SKM-1 treated with dmso at 0.1 percent for 144 hours (cell line): Measurements from ENCODE around the gene RRAGD.

Experiments used
- DNase-seq: peaks from one replicate; lab custom pipeline; 2025; ENCODE audit not compliant: unreplicated experiment; lab: John Stamatoyannopoulos, UW

Gene RRAGD

DNA sequence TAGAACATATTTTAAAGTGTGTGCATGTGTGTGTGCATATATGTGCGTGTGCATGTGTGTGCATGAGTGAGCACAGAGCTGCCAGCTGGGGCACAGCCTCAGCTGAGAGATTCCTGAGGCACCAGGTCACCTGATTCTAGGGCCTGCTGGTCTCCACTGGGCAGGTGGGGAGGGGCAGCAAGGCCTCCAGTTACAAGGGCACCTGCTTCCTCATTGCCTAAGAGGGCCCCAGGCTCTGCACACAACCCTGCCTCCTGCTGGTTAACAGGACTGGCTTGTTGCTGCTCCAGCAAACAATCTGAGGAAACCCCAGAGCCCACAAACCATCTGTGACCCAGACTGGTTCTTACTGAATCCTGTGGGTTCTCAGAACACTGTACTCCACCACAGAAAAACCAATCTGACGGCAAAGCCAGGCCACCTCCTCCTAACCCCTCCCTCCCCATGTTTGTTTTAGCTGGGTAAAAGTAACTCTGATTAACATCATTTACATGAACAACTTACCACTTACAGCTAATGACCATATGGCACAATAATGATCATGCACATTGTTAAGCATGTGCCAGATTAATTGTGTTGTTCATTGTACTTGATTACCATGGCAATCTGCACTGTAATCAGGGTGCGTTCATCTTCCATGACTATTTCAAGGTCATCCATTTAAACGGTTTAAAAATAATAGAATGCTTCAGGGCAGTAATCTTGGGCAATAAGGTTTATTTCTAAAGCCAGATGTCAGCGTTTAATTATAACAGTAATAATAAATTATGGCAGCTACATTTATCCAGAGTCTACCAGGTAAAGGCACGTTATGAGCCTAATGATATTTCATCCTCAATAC, 36.4 kb downstream of the RRAGD start:
- DNase-seq, result peak; percentile 83

DNA sequence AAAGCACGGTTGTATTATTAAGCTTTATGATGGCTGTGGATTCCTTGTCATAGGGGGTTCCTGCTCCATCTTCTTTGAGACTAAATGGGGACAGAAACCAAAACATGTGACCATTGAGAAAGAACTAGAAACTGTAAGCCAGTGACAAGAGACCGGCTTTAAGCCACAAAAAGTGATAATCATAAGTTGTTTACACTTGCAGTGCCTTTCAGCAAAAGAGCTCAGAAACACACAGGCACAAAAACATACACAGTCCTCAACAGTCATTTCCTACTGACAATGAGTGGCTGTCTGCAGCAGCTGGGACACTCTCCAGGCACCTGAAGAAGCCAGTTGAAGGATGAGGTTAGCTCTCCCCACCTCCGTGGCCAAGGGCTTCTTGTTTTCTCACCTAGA, 39.6 kb downstream of the RRAGD start:
- no peak for DNase-seq

DNA sequence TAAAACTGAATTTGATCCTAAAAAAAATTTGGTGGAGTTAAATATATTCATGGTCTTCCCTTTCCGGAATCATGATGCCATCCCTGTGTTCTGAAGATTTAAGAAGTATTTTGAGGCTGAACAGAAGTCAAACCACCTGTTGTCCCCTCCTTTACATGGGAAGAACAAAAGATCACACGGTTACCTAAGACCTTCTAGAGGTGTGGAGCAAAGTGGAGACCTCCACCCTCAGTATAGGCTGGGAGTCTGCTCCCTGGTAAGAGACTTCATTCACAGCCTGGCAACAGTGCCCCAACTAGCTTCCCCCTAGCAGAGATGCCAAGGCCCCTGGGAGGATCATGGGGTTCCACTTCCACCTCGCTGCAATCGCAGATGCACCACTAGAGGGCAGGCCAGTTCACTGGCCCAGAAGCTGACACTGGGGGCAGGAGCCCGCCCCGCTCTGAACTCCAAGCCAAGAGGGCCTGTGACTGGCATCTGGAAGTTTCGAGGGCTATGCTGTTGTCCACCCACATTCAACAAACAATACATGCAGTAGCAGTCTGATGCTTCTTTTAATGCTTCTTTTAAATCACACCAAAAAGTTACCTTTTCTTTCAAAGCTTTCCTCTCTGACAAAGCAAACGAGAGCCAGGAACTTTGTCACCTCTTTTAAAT, 40.1 kb downstream of the RRAGD start:
- peak; percentile 49 for DNase-seq

DNA sequence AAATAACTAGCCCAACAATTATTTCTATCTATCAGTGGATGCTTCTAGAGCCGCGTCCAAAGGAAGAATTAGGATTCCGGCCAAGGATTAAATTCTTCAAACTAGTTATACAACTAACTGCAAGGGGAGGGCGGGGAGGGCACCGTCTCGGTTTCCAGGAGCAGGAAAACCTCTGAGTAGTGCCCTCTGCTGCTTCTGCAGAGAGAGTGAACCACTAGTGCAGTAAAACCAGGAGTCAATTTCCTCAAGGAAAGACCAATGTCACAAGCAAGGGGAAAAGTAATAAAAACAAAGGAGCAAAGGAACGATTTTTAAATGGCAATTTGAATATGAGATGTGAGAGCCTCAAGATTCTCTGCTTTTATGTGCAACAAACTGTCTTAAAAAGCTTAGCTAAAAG, 43.1 kb downstream of the RRAGD start:
- DNase-seq, result no peak

DNA sequence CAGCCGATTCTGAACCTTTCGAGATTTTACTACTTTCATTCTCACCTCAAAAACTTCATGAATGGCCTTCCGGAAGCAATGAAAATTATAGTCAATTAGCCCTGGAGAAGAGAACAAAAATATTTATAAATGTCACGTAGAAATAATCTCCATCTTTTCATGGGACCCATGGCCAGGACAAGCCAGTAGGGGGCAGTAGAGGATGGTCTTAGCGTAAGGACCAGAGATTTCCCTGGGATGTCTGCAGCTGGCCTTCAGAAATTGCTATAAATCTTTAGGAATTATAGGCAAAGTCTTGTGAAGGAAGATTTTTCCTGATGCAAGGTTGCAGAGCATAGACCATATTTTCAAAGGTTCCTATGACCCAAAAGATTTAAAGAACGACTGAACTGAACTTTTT, 44.0 kb downstream of the RRAGD start:
- DNase-seq, result peak; percentile 37

DNA sequence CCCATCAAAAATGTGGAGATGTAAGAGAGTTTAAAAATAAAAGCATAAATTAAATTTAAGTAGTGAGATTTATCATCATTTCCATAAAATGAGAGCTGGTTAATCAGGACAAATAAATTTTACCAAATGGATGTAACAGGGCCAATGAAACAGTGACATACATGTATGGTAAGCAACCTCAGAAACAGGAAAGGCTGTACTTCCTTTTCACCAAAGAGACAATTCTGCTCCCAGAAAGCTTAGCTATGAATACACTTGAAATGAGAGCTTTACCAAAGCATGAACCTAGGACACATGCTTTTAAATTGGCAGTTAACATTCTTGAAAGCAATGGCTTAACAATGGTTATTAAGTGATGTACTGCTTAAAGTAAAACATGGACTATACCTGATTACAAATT, 47.5 kb downstream of the RRAGD start:
- DNase-seq, result no peak

DNA sequence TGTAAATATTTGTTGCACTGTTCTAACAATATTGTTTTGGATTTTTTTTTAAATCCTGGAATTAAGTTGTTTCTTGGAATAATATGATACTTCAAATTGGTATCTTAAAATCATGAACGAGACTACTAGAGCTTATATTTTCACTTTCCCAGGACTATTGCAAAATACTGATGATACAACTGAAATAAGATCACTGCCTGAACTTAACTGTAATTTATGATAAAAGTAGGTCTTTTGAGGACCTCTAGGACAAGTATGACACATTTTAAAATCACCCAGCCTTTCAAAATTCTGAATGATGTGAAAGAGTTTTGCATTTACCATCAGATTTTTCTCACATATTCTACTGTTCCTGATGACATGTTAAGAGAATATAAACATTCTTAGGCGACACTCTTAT, 50.9 kb downstream of the RRAGD start:
- no peak for DNase-seq

DNA sequence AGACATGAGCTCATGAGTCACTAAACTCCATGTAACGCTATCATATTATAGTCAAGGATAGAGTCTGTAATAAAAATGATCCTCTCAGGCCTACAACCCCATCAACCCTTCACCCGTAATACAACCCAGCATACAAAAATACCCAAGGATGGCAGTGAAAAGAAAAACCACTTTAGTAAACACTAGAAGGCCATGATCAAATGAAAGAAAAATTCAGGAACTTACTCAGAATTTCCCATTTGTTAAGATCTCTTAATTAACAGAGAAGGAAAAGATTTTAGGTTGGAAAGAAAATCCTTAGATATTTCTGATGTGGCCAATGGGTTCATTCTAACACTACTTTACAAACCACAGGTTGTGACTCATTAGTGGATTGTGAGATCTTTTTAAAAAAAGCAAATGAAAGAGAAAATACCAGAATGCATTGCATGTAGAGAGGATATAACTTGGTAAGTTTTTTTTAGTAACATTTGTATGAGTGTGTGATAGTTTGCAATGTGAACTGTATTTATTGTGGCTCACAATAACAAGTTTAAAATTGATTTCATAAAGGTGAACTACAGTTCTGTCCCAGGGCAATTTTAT, 51.6 kb downstream of the RRAGD start:
- no peak for DNase-seq

DNA sequence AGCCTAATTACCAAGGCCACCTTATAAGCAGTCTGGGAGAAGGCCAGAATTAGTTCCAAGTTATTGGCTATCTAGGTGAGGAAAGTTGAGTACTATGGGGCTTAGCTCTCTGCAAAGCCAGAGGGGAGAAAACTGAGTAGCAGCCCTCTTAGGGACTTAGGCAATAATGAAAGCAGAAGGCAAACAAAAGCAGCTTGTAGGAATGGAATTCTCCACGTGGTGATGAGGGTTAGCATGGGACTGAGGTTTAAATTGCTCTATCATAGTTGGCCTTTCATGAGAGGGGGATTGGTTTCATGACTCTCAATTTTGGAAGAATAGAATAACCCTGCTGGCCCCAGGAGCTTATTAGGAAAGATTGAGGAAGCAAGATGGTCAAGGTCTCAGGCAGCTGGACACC, 52.5 kb downstream of the RRAGD start:
- DNase-seq, result no peak

DNA sequence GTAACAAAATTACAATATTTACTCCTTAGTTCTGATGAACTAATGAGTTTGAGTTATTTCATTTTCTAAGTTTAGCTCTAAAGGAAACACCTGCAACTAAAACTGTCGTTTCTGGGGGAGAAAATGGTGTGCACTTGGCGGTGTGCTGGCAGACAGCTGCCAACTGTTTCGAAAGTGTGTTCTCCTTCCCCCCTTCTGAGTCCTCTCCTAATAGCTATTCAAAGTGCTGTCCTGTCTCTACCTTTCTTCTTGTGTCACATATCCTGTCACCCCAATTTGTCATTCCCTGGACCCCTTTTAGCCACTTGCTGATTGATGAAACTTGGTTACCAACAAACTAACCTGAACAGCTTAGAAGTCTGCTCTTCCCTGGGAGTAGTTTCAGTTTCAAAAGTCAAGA, 54.7 kb downstream of the RRAGD start:
- DNase-seq, result no peak

DNA sequence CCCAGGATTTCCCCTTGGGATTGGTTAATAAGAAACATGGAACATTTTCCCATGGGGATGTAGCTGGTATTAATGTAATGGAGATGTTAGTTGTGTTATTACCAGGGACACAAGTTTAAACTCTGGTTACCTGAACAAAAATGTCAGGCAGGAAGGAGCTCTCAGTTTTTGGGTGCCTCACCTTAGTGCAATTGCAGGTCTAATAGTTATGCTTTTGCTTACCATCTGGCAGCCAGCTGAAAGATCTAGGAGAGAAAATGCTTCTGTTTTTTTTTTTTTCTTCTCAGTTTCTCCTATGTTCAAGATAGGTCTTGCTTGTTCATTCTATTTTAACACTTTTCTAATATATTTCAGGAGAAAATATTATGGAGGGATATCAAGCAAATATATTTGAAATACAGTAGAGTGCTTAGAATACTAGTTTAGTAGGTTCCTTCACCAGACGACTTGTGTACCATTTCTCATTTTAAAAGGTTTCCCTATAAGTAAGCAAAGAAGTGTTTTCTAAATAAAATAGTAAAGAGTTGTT, 55.4 kb downstream of the RRAGD start:
- no peak for DNase-seq

DNA sequence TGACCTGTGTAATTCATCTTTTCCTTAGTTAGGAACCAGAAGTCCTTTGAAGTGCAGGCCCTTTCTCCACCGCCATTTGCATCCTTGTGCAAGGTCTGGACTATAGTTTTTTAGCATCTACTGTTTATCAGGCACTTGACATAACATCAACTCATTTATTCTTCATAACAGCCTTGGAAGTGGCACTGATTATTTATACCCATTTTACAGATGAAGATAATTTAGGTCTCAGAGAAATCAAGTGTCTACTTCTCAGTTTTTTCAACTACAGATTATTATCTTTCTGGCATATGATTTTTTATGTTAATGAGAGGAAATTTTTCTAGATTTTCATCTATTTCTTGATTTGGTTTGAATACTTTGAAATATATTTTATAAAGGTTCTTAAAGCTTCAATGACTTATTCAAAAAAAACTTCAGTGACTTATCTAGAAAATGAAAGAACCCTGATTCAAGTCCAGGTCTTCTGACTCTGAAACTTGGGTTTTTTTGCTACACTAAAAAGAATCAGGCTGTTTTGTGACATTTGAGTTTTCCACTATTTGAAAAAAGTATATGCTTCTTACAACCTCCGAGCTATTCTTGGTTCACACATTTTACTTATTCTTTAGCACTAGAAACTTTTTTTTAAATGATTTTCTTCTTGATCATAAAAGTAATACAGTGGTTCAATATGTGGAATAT, 56.4 kb downstream of the RRAGD start:
- DNase-seq, result no peak

DNA sequence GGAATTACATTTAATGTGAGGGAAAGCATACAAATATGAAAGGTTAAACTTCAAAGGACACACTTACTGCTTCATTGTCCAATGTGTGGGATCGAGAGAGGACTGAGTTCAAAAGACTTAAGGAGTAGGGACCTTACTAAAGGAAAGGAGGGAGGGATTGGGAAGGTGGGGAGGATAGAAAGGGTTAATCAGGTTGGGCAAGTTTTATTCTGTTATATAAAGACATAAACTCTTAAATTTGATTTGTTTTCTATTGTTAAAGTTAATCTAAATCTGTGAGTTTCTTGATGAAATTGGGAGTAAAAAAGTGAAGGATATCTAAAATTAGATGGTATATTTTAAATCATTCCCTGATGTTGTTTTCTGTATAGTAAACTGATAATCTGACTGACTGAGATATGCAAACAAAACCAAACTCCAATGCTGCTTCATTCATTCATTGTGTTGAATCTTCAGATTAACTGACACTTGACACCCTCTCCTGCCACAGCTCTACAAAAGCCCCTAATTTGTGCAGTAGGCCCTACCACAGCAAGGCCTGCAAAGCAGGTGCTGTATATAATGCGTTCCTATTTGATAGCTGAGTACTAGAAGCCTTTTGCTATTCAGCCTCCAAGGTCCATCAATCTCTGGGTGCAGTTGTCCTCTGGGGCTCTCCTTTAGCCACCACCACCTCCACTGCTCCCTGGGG, 58.2 kb downstream of the RRAGD start:
- no peak for DNase-seq

DNA sequence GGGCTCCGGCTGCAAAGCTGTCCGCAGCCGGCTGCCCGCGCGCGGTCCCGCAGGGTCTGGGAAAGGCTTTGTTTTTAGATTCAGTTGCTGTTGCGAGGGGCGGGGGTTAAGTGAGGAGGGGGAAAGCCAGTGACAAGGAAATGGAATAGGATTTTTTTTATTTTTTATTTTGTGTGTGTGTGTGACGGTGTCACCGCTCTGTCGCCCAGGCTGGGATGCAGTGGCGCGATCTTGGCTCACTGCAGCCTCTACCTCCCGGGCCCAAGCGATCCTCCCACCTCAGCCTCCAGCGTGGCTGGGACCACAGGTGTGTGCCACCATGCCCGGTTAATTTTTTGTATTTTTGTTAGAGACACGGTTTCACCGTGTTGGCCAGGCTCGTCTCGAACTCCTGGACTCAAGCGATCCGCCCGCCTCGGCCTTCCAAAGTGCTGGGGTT, 58.9 kb downstream of the RRAGD start:
- no peak for DNase-seq

DNA sequence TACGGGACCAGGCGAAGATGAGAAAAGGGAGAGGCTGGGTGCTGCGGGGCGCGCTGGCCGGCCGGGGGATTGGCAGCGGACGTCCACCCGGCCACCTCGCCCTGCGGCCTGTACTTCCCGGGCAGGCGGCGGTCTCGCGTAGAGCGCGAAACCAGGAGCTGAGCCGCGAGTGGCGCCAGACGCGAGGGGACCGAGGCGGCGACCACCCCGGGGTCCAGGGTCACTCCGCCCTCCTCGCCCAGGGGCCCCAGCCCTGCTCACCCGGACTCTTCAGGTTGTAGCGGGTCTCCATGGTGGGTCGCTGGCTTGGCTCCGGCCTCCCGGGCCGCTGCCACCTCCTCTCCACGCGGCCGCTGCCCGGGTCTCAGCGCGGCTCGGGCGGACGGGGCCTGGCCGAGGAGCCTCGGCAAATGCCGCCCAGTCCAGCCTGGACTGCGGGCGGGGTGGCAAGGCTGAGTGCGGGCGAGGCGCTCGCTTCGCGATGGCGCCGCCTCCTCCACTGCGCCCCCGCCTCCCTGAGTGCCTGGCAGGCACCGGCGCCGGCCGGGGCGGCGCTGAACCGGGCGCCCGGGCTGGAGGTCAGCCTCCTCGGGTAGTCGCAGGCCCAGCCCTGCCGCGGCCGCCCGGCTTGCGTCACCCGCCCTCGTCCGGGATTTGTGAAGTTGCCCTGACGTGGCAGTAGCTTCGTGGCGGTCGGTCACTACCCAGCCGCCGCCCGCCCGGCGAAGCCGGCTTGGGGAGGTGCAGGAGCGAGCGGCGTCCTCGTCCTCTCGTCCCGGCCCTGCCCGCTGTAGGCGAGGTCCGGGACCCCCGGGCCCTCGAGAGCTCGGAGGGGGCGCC, 59.6 kb downstream of the RRAGD start, which contains the start of gene UBE2J1:
UBE2J1 (minus strand) TSS at position 445 of the 840 bp plus-strand sequence; CDS start at position 292, 153 bp downstream.
- DNase-seq, result peak; percentile 68

DNA sequence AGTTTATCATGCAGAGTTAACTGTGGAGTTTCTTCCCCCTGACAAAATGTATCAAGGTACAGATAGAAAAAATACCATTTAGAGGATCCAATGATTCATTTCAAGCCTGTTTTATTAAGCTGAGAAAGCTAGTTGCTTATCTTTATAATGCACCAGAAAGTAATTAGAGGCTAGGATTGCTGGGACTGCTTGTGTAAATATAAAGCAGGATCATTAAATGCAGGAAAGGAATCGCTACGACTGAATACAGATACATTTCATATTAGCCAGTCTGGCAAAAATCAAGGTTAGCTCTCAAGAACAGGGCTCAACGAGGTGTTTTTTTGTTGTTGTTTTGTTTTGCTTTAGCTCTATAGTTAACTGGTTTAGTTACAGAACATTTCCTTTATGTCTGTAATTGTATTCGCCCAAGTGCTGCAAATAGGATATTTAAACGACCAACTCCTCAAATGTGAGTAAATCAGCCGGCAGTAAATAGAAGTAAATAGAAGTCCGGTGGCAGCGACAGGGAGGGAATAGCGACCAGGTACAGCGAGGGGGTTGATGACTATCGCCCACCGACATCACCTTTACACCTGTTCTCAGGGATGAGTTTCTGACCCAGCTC, 60.3 kb downstream of the RRAGD start:
- DNase-seq, result no peak

DNA sequence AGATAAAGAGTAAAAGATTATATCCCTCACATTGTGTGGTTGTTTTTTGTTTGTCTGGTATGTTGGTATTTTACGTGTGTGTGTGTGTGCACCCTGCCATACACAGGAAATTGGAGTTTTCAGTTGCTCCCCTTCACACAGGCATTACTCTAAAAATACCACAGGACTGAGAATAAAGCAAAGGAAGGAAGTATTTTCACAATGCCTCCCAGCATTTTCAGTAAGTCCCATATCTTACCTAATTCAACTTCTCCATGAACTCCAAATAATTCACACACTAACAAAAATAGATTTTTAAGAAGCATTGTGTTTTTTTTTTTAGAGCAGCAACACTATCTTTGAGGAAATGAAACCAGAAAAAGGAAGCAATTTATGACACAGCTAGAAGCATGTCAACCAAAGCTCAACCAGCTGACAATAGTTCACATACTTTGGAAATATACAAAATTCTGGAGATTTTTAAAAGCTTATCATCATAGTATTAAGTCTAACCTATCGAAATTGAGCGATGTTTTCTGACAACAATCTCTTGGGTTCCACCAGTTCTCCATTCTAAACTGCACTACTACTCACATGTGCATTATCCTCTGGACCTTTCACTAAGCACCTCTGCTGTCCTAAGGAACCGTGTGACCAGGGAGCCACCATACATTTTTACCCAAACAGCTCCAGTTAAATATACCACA, 61.6 kb downstream of the RRAGD start:
- DNase-seq, result peak; percentile 96

DNA sequence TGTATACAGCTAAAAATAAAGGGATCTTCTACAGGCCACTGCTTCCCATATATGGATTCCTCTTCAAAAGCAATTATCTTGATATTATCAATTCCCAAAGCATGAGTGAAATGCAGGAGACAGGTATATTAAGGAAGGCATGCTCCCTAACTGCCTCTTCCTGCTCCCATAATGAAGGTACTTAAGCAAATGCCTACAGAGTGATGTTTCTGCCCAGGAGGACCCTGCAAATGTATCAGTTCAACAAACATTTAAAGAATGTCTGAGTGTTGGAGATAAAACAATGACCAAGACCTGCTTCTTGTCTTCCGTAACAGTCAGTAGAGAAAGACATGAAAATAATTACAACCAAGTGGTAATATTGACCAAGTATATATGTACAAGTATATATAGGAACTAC, 63.7 kb downstream of the RRAGD start:
- no peak for DNase-seq

DNA sequence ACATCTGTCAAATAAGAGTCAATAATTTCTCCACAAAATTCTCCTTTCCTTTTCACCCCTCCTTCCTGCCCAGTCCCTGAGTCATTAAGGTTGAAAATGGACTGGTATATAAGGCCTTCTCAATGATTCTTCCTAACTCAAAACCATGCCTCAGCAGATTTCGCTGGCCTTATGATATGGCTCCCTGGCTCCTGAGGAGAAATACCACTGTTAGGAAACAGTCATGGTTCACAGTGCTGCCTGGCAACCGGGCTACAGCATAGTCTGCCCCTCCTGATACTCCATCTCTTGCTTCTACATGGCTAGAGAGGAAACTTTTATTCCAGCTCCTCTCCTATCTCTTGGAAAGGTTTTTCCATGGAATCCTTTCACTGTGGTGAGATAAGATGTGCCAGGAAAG, 64.2 kb downstream of the RRAGD start:
- DNase-seq, result no peak
